B cell (primary cell): ENCODE measurements around the gene MCEE. TPM values are rescaled to one million over a fixed set of nuclear protein-coding genes. Genes with fewer than 3 reads are reported as not detected.

Experiments used
- ATAC-seq: fragments of 200-7000 bp; cut with Tn5 transposase; one replicate; pipeline ENCODE4 v1.10.0; 2021; ENCODE audit warnings: low read depth, mild to moderate bottlenecking, moderate number of reproducible peaks, moderate library complexity
- CTCF ChIA-PET: fragments of 350-600 bp; sonication (Branson Sonifier 250); formaldehyde crosslinking; loops from one replicate; lab custom pipeline; 2021; ENCODE audit warnings: antibody characterized with exemption, inconsistent platforms; lab: Charles Lee
- POLR2A ChIA-PET: fragments of 350-600 bp; sonication (Branson Sonifier 250); formaldehyde crosslinking; loops from one replicate; lab custom pipeline; 2021; ENCODE audit warnings: antibody characterized with exemption; lab: Charles Lee
- DNase-seq: peaks from one replicate; pipeline ENCODE4 v3.0.0; 2013
- H2AFZ ChIP-seq: 2 replicates; pipeline ENCODE4 v1.6.1; 2012; ENCODE audit warnings: mild to moderate bottlenecking, low read depth, low read length; ENCODE audit not compliant: insufficient read depth, poor library complexity, severe bottlenecking
- H3K27ac ChIP-seq, 2 donors: 1 replicate in 1 of 2; 2 replicates in 1 of 2; pipeline ENCODE4 v1.5.1; 2012 to 2013; ENCODE audit warnings: low read length in 2 of 2, mild to moderate bottlenecking in 2 of 2, moderate library complexity in 1 of 2
- H3K27me3 ChIP-seq, 4 experiments: fragments of 200-600 bp in 1 of 4; sonication (generic) in 1 of 4; replicated peaks in 1 of 4; 1 replicate in 2 of 4; 2 replicates in 2 of 4; pipeline versions ENCODE4 v1.6.1 to v1.7.0; 2013 to 2016; ENCODE audit warnings: low read length in 3 of 4, mild to moderate bottlenecking in 2 of 4, mixed read lengths in 1 of 4, moderate library complexity in 1 of 4; ENCODE audit not compliant: insufficient read depth in 4 of 4, control insufficient read depth in 3 of 4; ENCODE audit errors: control extremely low read depth in 1 of 4
- H3K36me3 ChIP-seq, 2 experiments: replicated peaks in 1 of 2; 1 replicate in 1 of 2; 2 replicates in 1 of 2; pipeline versions ENCODE4 v1.6.1 to v1.7.1; 2013; ENCODE audit warnings: low read length in 1 of 2; ENCODE audit not compliant: insufficient read depth in 2 of 2, control insufficient read depth in 1 of 2; ENCODE audit errors: control extremely low read depth in 1 of 2, extremely low read depth in 1 of 2
- H3K4me1 ChIP-seq, 2 donors: fragments of 200-600 bp in 1 of 2; sonication (generic) in 1 of 2; 1 replicate in 1 of 2; 2 replicates in 1 of 2; pipeline versions ENCODE4 v1.5.1 to v1.6.1; 2013 to 2017; ENCODE audit warnings: low read length in 2 of 2; ENCODE audit not compliant: control insufficient read depth in 2 of 2, insufficient read depth in 2 of 2
- H3K4me2 ChIP-seq: replicated peaks from 2 replicates; pipeline ENCODE3; 2012; ENCODE audit warnings: mild to moderate bottlenecking, low read depth, low read length; ENCODE audit not compliant: poor library complexity, severe bottlenecking
- H3K4me3 ChIP-seq, 5 experiments: fragments of 200-600 bp in 1 of 5; sonication (generic) in 1 of 5; 1 replicate in 3 of 5; 2 replicates in 2 of 5; pipeline versions ENCODE4 v1.5.1 to v1.7.0; 2011 to 2016; ENCODE audit warnings: low read length in 4 of 5, mild to moderate bottlenecking in 4 of 5, low read depth in 2 of 5, control low read depth in 1 of 5, moderate library complexity in 1 of 5; ENCODE audit not compliant: insufficient read depth in 1 of 5; ENCODE audit errors: control extremely low read depth in 1 of 5, extremely low read depth in 1 of 5
- H3K79me2 ChIP-seq: fragments of 200-600 bp; sonication (generic); one replicate; pipeline ENCODE4 v1.6.0; 2016; ENCODE audit warnings: low read length; ENCODE audit not compliant: control insufficient read depth, insufficient read depth
- H3K9ac ChIP-seq: fragments of 200-600 bp; sonication (generic); 2 replicates; pipeline ENCODE4 v1.6.1; 2017; ENCODE audit warnings: mild to moderate bottlenecking, low read length, moderate library complexity
- H3K9me3 ChIP-seq, 3 donors: one replicate each; pipeline versions ENCODE4 v1.6.1 to v1.7.1; 2013; ENCODE audit warnings: low read length in 2 of 3; ENCODE audit not compliant: control insufficient read depth in 2 of 3, insufficient read depth in 1 of 3; ENCODE audit errors: control extremely low read depth in 1 of 3
- H4K20me1 ChIP-seq: 2 replicates; pipeline ENCODE4 v1.6.0; 2012; ENCODE audit warnings: mild to moderate bottlenecking, low read length; ENCODE audit not compliant: insufficient read depth, control insufficient read depth, poor library complexity, severe bottlenecking
- H3K27ac Mint-ChIP-seq: one replicate; pipeline ENCODE4 v1.8.0; 2021; ENCODE audit warnings: mixed read lengths
- H3K27me3 Mint-ChIP-seq: one replicate; pipeline ENCODE4 v1.8.0; 2021; ENCODE audit warnings: mixed read lengths
- H3K4me1 Mint-ChIP-seq: one replicate; pipeline ENCODE4 v1.8.0; 2021; ENCODE audit warnings: mixed read lengths
- H3K4me3 Mint-ChIP-seq: one replicate; pipeline ENCODE4 v1.8.0; 2021; ENCODE audit warnings: mixed read lengths
- H3K9me3 Mint-ChIP-seq: one replicate; pipeline ENCODE4 v1.8.0; 2022; ENCODE audit warnings: mixed read lengths; ENCODE audit not compliant: insufficient read depth
- CTCF ChIP-seq: fragments of 200-600 bp; IDR thresholded peaks from one replicate; pipeline ENCODE4 v1.8.0; 2022; ENCODE audit warnings: antibody characterized with exemption, mild to moderate bottlenecking
- EZH2 ChIP-seq: IDR thresholded peaks from 2 replicates; pipeline ENCODE4 v1.6.1; 2012; ENCODE audit warnings: borderline replicate concordance, low read depth, mild to moderate bottlenecking, moderate library complexity, low read length; ENCODE audit not compliant: insufficient read depth, poor library complexity, severe bottlenecking
- WGBS: methylation state at CpG from one replicate; pipeline ENCODE4 v1.1.5; 2013; ENCODE audit warnings: missing lambda C conversion rate; ENCODE audit not compliant: insufficient coverage; 5-methylcytosine and 5-hydroxymethylcytosine counted together
- intact Hi-C: fragments of 100-400 bp; cut with micrococcal nuclease; formaldehyde crosslinking; loops from one replicate; pipeline ENCODE4 v1.10.0; 2022
- polyA plus RNA-seq: library from polyadenylated mRNA; depleted of rRNA; stranded (reverse); fragments of >200 nt; gene quantifications from 2 replicates; pipeline ENCODE4 v1.2.3, GENCODE V29; 2012
- total RNA-seq, 2 donors: library from RNA; stranded (reverse); fragments of 120-200 nt in 1 of 2; gene quantifications; 1 replicate in 1 of 2; 2 replicates in 1 of 2; pipeline versions ENCODE4 v1.2.3 to v1.2.4, GENCODE V29; 2013 to 2022

The MCEE gene
- total and polyA plus RNA-seq, 2 donors (not counting 1 experiment from before 2014, with no cell fraction given), result 13.1 to 17.6 TPM

GRCh38 chr2:71120195-71120594, 9.8 kb downstream of the MCEE start:
- no peak overlapping the region for H3K4me3 ChIP-seq
- POLR2A ChIA-PET, result no interaction called here
- TF ChIP-seq EZH2, result no peak
- TF ChIP-seq CTCF, result no peak

GRCh38 chr2:71117063-71117462, 13.0 kb downstream of the MCEE start:
- Histone ChIP-seq H3K4me3 (no peak overlapping the region), H4K20me1 (no peaks in the 10 kb centered on the region), H3K9ac (no peak overlapping the region), H3K36me3 (peaks cover 13 to 24% of the 10 kb centered on the region in 2 experiments), H3K9me3 (no peaks in the 10 kb centered on the region), H2AFZ (no peak overlapping the region), H3K27ac (no peak overlapping the region), H3K4me1 (no peaks in the 10 kb centered on the region), H3K27me3 (no peaks in the 10 kb centered on the region), H3K4me2 (no peak overlapping the region), H3K79me2 (no peaks in the 10 kb centered on the region)
- intact Hi-C loops, result no loop called here
- ATAC-seq (no peak), DNase-seq (no peak)
- CTCF ChIA-PET, result interaction anchor here (1.3 kb wide), 1 partner anchor 14 kb away, joined by 7 read pairs; no protein-coding TSS in a partner anchor
- no peak for TF ChIP-seq EZH2
- TF ChIP-seq CTCF, result no peak
- Mint-ChIP-seq H3K4me1 (no peaks in the 10 kb centered on the region), H3K27ac (no peak overlapping the region), H3K9me3 (no peaks in the 10 kb centered on the region), H3K4me3 (no peak overlapping the region), H3K27me3 (no peaks in the 10 kb centered on the region)
- POLR2A ChIA-PET, result no interaction called here

More at GRCh38 chr2:71120195-71120594, 9.8 kb downstream of the MCEE start:
- Mint-ChIP-seq H3K9me3 (no peaks in the 10 kb centered on the region), H3K4me1 (no peaks in the 10 kb centered on the region), H3K4me3 (no peak overlapping the region), H3K27ac (no peak overlapping the region), H3K27me3 (no peaks in the 10 kb centered on the region)
- Histone ChIP-seq H4K20me1 (no peaks in the 10 kb centered on the region), H3K27ac (no peak overlapping the region), H3K9ac (no peak overlapping the region), H3K9me3 (no peaks in the 10 kb centered on the region), H2AFZ (no peak overlapping the region), H3K4me2 (no peak overlapping the region), H3K27me3 (no peaks in the 10 kb centered on the region), H3K36me3 (peaks cover 9 to 30% of the 10 kb centered on the region in 2 experiments), H3K4me1 (no peaks in the 10 kb centered on the region), H3K79me2 (no peaks in the 10 kb centered on the region)
- intact Hi-C loops, result no loop called here
- 76% methylated on average over 5 of the region's 6 CpGs for WGBS
- CTCF ChIA-PET, result no interaction called here
- ATAC-seq, result no peak
- no peak for DNase-seq
